Right renal cortex interstitium (tissue), 3 donors: ENCODE data around the gene PPT2. TPM values are rescaled to one million over a fixed set of nuclear protein-coding genes. Genes with fewer than 3 reads are reported as not detected.
"Not testable (repeated sequence)": the region's sequence is repeated elsewhere in the genome, so short reads cannot be mapped to it uniquely, and the experiment has no call there.

Experiments used
- DNase-seq, 3 donors: peaks; one replicate each; pipeline ENCODE4 v3.0.0-alpha.2; 2013; ENCODE audit warnings: low read depth in 3 of 3, low spot score in 2 of 3
- polyA plus RNA-seq, 3 donors: library from polyadenylated mRNA; unstranded; fragments of 120-200 nt; gene quantifications; one replicate each; pipeline ENCODE4 v1.2.1, GENCODE V29; 2013; ENCODE audit not compliant: insufficient read length in 3 of 3

Gene PPT2
- polyA plus RNA-seq, 3 donors = 28.5 to 32.0 (median 28.8) TPM

DNA sequence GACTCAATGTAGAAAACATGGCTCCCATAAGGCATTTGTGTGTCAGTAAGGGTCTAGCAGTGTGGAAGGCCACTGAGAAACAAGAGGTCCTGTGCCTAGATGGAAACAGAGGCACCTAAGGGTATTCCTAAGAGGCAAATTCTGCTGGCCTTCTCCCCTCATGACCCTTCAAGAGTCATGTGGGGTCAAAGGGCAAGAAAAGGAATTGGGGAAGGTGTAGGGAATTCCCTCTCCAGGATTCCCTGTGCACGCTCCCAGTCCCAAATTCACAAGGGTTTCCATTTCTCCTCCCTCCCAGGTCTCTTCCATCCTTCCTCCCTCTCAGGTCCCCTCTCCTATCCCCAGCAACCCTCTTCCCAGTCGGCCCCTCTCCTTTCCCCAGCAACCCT, 21.4 kb downstream of the PPT2 start:
- DNase-seq = no peak

DNA sequence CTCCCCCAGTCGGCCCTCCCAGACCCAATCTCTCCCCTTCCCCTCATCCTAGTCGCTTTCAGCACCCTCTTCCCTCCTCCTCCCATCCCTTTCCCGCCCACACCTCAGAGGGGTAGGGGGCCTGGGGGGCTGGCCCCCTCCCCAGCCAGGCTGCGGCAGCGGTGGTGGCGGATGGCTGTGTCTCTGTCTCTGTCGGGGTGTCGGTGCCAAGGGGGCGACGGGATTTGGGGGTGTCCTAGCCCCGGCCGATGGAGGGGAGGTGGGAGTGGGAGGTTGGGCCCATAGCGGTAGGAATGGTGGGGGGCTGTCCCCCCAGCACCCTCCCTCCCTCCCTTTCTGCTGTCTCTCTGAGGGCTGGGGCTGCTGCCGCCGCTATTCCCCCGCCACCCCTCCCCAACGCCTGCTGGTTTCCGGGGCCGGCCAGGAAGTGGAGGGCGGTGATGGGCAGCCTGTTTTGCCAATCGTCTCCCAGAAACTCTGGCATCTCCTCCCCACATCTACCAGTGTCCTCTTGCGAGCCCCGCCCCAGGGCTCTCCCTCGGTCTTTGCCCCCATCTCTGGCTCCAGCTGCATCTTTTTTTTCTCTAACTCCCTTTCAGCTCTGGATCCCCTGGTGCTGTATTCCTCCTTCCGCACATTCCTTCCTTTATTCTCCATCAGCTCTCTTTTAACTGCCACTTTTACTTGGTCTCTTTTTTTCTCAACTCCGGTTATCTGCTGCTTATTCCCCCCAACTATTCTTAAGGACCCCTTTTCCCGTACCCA, 22.0 kb downstream of the PPT2 start, which contains the start of gene AGPAT1:
Gene AGPAT1 (minus strand): TSS at position 374 of the 765 bp plus-strand sequence. CDS start 4,588 bp downstream, outside the sequence.
- peak in 2 of 3 donors; percentile 90 to 94 for DNase-seq

DNA sequence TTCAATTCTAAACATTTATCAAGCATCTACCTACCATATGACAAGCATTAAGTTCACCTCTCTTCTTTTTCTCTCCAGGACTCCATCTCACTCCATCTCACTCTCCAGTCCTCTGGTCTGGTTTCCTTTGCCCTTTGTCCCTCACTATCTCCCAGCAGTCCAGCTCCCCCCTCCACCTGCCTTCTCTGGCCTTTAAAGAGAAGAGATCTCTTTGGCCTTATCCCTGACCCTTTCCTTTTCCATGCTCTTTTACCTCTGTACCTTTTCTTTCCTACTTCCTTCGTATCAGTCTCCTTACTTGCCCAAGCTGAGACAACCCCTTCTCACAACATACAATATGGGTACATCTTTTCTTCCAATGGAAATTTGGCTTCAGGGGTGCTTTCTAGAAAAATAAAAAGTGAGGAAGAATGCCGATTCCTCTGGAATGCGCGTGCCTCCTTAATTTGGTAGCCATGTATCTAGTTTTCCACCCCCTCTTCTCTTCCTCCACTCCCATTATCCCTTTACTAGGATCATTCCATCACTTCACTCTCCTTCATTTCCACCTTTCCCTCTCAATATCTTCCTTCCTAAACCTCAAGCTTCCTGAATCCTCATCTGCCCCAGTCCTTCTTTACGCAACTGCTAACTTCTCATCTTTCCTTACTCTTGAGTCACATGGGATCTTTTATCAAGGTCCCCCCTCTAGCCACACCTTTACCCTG, 22.7 kb downstream of the PPT2 start:
- DNase-seq = no peak

DNA sequence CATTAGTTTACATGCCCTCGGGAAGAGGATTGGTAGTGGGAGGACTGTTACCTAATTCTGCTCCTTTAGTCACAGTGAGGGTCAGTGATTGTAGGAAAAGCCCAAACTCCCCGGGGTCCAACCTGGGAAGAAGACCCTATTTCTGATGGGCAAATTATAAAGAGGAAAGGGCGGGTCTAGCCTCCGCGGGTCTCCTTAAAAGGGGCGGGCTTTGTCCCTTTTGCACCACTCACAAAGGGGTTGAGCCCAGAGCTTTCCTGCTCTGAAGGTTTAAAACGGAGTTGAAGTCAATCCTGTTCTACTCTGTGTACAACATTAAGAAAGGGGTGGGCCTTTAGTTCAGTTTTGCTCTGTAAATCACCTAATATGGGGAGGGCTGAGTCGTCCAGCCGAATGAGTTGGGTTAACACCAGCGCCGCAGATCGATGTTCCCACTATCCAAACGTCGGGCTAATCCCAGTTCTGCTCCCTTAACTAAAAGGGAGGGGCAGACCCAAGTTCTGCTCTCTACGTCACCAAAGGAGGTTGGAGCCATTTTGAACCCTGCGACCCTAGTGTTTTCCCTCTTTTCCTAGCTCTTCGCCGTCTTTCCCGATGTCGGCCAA, 23.3 kb downstream of the PPT2 start:
- no peak for DNase-seq

- peak; percentile 100 for DNase-seq
These were observed 24.0 kb downstream of the PPT2 start, which contains the start of gene RNF5 for GRCh38 chr6:32177788-32178546. Gene RNF5, plus strand, starts transcription at chr6:32178405. Its CDS starts 107 bp downstream, at chr6:32178512.

DNA sequence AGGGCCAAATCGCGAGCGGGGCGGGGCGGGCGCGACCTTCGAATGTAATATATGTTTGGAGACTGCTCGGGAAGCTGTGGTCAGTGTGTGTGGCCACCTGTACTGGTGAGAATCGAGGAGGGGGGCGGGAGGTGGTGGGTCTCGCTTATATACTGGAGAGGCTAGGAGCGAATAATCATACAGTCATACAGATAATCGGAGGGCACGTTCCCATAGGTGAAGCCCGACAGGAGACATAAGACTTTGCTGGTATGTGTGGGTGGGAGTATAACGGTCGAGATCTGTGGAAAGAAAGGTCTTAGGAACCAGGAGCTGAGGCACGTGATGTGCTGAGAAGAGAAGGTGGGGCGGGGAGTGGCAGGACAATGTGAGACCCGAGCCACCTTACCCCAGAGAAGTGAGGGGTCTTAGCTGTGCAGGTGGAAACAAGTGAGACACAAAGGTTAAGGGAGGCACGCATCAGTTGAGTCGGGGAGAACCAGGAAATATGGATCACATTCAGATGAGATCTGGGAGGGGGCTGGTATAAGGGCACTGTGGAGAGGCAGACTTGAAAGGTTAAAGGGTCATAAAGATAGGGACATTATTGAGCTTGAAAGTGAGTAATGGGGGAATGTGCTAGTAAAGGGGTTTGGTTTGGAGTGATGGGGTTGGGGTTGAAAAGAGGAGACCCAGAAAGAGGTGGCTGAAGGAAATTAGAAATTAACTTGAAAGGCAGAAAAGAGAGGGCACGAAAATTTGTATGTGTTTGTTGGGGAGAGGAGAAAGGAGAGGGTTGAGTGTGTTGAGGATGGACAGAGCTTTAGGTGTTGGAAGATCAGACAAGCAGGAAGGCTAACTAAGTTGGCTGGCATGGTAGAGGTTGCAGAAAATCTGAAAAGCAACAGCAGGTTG, 24.9 kb downstream of the PPT2 start:
- DNase-seq = no peak

DNA sequence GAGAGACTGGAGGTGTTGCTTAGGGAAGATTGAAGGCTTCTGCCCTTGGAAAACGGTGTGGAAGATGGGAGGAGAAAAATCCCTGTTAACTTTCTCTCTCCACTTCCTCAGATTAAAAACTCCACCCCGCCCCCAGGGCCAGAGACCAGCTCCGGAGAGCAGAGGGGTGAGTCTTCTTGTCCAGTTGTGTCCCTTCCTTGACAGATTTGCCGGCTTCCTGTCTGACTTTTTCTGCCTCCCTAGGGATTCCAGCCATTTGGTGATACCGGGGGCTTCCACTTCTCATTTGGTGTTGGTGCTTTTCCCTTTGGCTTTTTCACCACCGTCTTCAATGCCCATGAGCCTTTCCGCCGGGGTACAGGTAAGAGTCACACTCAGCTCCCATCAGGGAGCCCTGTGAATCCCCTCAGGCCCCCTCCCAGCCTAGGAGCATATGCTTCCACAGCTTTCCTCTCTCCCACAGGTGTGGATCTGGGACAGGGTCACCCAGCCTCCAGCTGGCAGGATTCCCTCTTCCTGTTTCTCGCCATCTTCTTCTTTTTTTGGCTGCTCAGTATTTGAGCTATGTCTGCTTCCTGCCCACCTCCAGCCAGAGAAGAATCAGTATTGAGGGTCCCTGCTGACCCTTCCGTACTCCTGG, 25.9 kb downstream of the PPT2 start:
- DNase-seq = no peak

DNA sequence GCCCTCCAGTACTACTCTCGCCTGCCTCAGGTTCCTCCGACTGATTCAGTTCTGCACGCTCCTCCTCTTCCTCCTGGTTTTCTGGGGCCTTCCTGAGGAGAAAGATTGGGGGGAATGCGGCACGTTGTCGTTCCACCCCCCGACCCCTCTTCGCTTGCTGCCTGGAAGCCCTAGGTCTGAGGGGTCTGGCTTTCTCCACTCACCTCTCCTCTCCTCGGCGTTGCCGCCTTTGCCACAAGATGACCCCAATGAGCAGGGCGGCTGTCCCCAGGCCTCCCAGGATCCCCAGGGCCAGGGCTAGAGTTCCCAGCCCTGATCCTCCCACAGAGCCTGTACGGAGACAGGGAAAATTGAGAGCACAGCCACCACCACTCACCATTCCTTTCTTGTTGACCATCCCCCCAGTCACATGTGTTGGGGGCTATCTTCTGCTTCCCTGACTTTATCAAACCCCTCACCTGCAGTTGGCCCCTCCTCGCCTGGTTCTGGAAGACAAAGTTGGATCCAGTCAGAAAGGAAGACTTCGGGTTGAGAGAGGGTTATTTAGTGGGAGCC, 27.3 kb downstream of the PPT2 start:
- DNase-seq = no peak

DNA sequence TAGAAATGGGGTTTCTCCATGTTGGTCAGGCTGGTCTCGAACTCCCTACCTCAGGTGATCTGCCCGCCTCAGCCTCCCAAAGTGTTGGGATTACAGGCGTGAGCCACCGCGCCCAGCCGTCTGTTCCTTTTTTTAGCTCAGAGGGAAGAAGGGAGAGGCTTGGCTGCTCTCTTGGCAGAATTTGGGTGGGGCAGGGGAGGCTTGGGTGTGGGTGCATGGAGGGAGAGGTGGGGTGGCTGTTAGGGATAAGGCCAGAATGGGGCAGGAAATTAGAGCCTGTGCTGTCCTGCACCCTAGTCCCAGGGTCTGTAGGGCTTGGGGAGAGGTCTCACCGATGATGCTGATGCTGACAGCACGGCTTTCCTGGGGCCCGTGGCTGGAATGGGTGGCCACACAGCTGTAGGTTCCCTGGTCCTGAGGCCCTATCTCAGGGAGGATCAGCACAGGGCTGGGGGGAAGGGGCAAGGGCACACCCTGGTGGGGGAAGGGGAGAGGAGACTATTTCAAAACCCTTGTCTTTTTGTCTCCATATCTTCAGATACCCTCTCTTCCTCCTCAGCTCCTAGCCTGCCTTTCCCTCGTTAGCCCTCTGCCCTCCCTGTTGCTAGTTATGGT, 28.1 kb downstream of the PPT2 start:
- DNase-seq = no peak

- DNase-seq = no peak
These were observed 28.6 kb downstream of the PPT2 start for GRCh38 chr6:32182555-32182981.

GRCh38 chr6:32183030-32183429, 29.1 kb downstream of the PPT2 start:
- no peak for DNase-seq

- DNase-seq = no peak
These were observed 29.6 kb downstream of the PPT2 start for GRCh38 chr6:32183483-32184083.

GRCh38 chr6:32184084-32184640, 30.2 kb downstream of the PPT2 start, which contains the start of gene AGER:
Gene AGER, minus strand, starts transcription at chr6:32184253. Its CDS starts 31 bp downstream, at chr6:32184222.
- no peak for DNase-seq

DNA sequence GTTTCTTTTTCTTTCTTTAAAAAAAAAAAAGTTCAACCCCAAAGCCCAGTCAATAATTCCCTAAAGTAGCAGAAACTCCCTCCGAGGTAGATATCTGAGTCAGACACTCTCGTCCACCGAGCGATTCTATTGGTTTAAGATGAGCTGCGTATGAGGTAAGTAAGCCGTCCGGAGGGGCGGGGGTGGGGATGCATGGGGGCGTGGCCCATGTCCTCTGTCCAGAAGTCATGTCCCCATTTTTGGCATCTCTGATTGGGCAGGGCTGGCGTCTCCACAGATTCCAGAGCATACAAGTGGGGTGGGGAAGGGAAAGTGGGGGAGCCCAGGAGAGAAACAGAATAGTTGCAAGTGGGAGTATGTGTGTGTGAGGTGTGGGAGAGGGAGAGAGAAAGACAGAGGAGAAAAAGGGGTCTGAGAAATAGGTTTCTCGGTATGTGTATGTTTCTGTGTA, 31.8 kb downstream of the PPT2 start:
- not testable (repeated sequence) for DNase-seq

DNA sequence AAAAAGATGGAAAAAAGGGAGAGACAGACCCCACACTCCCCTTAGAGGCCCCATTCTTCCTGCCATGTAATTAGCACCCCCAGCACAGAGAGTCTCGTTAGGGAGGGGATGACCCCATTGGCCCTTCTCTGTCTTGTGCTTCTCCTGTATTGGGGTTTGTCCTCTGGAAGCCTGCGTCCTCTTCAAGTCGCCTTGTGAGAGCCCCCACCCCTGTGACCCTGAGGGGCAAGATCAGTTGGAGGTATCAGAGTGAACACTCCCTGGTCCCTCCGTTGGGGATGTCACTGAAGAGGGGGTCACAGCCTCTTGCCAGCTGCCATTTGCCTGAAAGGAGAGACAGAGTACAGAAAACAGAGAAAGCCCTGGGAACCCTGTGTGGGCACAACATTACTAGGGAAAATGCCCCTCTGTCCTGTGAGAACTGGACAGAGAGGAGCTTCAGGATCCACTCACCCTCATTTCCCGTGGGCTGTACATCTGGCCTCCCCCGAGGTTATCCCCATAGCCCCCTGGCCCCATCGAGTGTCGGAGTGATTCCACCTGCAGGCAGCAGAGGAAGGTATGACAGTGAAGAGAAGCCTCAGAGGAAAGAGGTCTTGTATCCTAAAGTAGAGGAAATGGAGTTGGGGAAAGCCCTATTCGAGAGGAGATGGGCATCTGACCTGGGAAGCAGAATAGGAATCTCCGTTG, 32.4 kb downstream of the PPT2 start:
- DNase-seq = not testable (repeated sequence)

DNA sequence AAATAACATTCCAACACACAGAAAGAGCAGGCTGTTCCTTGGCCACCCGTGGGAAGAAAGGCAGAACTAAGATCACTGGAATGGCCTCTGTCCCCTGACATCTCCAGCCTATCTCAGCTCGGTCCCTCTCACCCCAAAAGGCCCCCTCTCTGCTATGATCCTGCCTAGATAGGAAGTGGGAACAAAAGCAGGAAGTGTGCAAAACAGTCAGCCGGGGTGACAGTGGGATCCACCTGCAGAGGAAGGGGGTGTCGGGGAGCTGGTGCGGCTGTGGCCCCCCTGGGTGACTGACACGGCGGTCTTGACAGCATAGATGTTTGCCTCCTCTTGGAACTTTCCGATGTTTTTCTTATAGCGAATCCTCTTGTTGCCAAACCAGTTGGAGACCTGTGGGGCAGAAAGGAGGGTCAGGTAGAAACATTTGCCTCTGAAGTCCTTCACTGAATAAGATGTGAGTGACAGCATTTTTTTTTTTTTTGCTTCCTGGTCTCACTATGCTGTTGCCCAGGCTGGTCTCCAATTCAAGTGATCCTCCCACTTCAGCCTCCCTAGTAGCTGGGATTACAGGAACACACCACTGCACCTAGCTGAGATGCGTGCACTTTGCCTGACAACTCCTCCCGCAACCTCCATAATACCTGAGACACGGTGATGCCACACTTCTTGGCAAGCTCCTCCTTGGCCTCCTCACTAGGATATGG, 33.2 kb downstream of the PPT2 start:
- no peak for DNase-seq
